Sciatic nerve (tissue), 2 donors: ENCODE data around the gene LPAR3. TPM values are rescaled to one million over a fixed set of nuclear protein-coding genes. Genes with fewer than 3 reads are reported as not detected.
"Not testable (repeated sequence)": the region's sequence is repeated elsewhere in the genome, so short reads cannot be mapped to it uniquely, and the experiment has no call there.

Experiments used
- ATAC-seq: fragments of 200-7000 bp; cut with Tn5 transposase; one replicate; pipeline ENCODE4 v1.9.1; 2020; ENCODE audit warnings: mild to moderate bottlenecking, moderate library complexity
- DNase-seq: peaks from one replicate; pipeline ENCODE4 v3.0.0-alpha.2; 2020; ENCODE audit warnings: low spot score
- intact Hi-C: fragments of 100-400 bp; cut with DNase I; formaldehyde crosslinking; loops from one replicate; pipeline ENCODE4 v1.14.2; 2022
- total RNA-seq: library from RNA; stranded (reverse); fragmentation: NEBNext Ultra II Directional; extraction: Animal tissue kit (Norgen Biotek cat#: 25700); gene quantifications from one replicate; pipeline ENCODE4 v1.2.1, GENCODE V29; 2021
- donor health status: DM: no; HTN: no; CAD: no.
- donor health status: DM: no; HTN: no; CAD: no.

LPAR3 gene
- total RNA-seq, 1 donor from 2014 or later: 0.36 TPM

DNA sequence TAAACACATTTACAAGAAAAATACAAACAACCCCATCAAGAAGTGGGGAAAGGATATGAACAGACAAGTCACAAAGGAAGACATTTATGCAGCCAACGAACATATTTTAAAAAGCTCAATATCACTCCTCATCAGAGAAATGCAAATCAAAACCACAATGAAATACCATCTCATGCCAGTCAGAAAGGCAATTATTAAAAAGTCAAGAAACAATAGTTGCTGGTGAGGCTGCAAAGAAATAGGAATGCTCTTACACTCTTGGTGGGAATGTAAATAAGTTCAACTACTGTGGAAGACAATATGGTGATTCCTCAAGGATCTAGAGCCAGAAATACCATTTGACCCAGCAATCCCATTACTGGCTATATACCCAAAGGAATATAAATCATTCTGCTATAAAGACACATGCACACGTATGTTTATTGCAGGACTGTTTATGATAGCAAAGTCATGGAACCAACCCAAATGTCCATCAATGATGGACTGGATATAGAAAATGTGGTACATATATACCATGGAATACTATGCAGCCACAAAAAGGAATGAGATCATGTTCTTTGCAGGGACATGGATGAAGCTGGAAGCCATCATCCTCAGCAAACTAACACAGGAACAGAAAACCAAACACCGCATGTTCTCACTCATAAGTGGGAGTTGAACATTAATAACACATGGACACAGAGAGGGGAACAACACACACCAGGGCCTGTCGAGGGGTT, 15.9 kb upstream of the LPAR3 start:
- ATAC-seq, DNase-seq, intact Hi-C loops: not testable (repeated sequence)

DNA sequence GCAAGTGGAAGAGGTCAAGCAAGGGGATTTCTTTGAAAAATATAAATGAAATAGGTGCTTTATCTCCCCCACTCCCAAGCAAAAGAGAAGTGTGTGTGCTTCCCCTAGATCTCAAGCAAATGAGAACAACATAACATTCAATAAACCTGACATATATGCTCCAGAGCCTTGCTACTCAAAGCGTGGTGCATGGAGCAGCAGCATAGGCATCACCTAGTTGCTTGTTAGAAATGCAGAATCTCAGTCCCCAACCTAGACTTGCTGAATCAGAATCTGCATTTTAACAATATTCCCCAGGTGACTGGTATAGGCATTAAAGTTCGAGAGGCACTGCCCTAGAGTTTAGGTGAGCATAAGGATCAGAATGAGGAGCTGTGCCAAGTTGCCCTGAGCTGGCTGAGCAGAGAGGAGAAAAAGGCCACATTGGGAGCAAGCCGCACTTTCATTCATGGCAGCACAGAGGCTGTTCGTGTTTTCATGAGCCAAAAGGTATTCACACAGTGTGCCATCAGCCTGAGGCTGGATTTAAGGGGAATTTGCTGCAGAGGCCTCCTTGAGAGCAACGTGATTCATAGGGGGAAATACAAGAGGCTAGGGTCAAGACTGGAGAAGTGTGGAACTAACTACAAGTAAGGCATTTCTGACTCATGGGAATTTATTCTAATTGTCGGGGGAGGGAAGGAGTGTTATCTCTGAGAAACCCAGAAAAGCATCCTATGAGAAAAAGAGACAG, 14.3 kb upstream of the LPAR3 start:
- DNase-seq (no peak), ATAC-seq (no peak)

DNA sequence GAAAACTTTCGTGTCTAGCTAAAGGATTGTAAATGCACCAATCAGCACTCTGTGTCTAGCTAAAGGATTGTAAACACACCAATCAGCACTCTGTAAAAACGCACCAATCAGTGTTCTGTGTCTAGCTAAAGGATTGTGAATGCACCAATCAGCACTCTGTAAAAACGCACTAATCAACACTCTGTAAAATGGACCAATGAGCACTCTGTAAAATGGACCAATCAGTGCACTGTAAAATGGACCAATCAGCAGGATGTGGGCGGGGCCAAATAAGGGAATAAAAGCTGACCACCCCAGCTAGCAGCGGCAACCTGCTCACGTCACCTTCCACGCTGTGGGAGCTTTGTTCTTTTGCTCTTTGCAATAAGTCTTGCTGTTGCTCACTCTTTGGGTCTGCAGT, 9.7 kb upstream of the LPAR3 start:
- DNase-seq, ATAC-seq, intact Hi-C loops: not testable (repeated sequence)

More for the DNA sequence above, 14.3 kb upstream of the LPAR3 start:
- intact Hi-C loops: no loop called here

DNA sequence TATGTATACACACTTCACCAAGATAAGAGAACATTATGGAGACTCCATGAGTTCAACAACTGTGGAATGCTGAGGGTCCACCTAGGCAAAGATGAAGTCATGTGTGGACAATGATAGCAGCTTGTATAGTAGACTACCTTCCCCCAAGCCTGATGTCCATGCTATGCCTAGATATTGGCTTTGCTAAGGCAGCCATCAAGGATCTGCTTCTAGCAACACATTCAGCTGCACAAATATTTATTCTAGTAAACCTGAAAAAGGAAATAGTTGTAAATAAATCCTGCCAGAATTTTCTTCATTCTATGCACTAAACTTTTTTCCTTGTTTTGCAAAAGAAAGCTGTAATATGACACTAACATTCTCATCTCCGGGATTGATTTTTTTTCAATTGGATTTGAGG, 7.0 kb upstream of the LPAR3 start:
- ATAC-seq: no peak
- no peak for DNase-seq
- intact Hi-C loops: no loop called here

DNA sequence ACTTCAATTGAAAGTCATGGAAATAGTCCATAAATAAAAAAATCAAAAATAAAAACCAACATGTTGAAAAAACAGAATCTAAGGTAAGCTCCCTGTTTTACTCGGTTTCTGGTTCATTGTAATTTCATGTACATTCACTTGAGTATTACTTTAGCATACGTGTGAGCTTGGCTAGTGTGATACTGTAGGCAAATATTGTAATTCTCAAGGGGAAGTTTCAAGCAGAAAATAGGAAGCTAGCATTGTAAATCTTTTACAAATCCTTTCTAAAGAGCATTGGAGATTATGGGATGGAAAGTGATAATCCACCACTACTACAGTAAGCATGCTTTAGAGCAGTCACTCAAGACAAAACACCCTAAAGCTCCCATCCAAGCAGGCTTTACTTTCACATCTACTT, 3.3 kb upstream of the LPAR3 start:
- ATAC-seq (no peak), DNase-seq (no peak)
- intact Hi-C loops: no loop called here

DNA sequence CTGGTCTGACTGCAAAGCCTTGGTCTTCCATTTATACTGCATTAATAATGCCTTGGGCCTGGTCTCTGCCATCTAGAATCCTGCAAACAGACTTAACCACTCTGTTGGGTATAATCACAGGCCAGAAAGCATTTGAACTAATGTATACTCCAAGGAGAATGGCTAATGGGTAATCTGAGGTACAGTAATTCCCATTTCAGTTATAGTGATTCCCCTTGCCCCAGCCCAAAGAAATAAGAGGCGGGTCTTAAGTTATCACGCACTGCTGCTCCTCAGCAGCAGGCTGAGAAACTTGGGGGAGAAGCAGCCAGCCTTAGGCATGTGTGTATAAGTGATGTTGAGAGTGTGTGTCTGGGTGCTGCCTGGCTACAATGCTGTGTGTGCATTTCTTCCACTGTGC, 2.4 kb downstream of the LPAR3 start:
- DNase-seq (no peak), ATAC-seq (no peak)

DNA sequence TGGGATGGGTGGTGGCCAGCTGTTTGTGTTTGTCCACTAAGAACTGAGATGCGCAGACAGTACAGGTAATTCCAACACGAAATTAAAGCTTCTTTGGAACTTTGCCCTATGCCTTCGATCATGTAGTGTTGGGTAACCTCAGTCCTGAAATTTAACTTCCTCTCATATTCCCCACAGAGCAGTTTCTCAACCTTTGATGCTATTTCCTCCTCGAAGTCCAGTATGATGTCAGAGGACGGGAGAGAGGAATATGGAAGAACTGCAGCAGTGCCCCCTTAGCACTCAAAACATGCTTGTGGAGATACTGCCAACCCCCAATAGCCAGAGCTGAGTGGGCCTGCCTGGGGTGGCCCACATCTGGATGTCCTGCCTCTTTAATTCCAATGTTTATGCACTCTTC, 3.6 kb downstream of the LPAR3 start:
- ATAC-seq (no peak), DNase-seq (no peak)
- intact Hi-C loops: no loop called here

More for the DNA sequence above, 2.4 kb downstream of the LPAR3 start:
- intact Hi-C loops: no loop called here

DNA sequence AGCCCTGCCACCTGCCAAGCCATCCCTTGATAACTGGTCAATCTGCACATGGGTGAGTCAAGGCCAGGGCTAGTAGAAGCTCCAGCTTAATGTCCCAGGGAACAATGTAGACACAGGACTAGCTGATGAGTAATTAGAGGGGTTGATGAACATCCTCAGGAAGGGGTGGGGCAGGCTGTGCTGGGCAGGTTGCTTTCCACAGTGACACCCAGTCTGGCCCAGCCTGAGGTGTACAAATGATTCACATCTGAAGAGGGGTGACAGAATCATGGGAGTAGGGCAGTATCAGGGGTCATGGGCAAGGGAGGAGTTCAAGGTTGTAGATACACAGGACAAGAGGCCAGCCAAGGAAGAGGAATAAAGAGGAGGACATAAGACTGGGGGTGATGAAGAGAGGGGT, 4.3 kb downstream of the LPAR3 start:
- no peak for DNase-seq

DNA sequence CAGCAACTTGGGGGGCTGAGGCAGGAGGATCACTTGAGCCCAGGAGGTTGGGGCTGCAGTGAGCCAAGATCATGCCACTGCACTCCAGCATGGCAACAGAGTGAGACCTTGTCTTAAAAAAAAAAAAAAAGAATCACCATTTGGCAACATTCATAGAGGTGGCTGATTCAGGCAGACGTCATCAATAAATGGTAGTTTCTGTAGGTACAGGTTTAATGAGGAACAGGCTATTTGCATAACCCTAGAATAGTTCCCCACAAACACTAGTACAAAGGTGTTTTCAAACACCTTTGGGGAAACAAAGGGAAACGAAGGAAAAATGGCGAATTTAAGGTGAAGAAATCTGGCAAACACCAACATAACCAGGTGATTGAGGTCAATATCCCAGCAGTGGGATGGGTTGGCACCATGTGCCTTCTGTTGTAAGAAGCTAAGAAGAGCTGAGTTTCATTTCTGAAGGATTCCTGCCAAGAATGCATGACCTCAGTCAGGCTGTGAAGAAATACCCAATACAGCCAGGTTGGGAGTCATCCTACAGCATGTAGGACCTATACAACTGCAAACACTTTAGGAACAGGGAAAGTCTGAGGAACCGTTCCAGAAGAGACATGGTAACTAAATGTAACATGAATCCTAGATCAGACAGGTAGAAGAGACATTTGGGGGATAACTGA, 5.6 kb downstream of the LPAR3 start:
- DNase-seq: no peak
- intact Hi-C loops: no loop called here
- ATAC-seq: no peak

More for the DNA sequence above, 4.3 kb downstream of the LPAR3 start:
- ATAC-seq: no peak
- intact Hi-C loops: no loop called here

DNA sequence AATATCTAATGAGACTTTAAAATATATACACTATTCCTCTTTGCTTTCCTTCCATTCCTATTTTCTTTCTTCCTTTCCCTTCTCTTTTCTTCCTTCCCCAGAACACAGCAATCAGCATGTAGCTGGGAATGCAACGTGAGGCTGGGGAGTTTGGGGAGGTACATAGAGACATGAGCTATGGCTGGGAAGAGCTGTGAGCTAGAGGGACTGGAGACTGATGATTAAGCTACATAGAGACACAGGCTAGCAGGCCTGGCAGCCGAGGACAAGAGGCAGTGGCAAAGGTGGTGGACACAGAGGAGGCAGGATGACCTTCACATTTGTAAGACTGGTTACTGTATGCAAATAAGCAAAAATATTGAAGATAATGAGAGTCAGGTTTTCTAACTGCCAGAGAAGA, 7.5 kb downstream of the LPAR3 start:
- DNase-seq (no peak), ATAC-seq (no peak)
- intact Hi-C loops: no loop called here

DNA sequence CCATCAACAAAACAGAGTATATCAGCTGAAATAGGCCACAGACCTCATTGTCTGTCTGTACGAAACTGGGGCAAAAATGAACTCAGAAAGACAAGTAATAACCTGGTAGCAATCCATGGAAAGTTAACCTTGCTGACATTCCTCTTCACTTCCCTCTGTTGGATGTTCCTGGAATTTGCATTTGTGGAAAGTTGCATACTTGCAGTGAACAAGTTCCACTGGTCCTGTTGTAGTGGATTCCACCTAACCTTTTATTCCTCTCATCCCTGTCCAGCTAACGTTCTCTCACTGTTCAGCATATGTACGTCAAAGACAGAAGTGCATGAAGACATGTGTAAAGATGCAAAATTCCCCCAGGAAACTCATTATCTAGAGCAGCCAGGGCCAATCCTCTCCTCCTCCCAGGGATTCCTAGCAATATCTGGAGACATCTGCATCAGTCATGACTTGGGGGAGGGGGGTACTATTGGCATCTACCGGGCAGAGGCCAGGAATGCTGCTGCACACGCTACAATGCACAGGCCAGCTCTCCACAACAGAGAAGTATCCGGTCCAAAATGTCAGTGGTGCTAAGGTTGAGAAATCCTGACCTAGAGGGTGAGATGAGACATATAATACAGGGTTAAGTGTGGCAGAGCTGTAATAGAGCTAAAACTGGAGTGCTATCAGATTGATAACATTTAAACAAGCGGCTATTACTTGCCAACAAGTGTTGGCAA, 8.2 kb downstream of the LPAR3 start:
- ATAC-seq (no peak), DNase-seq (no peak)
- intact Hi-C loops: no loop called here

DNA sequence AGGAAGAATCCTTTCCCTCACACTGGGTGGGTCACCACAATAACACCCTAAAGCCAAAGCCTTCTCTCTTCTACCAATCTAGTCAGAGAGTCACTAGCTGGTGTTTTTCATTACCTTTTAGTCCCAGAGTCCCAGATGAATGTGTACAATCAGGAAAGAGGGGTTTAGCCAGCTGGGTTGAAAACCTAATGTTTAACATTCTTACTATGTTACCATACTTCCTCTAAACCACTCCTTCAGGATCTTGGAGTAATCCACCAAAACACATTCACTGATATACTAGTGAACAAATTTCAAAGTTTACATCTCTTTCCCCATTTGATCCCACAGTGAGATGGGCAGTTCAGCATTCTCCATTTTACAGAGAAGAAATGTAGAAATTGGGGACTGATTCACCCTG, 9.7 kb downstream of the LPAR3 start:
- DNase-seq (no peak), ATAC-seq (no peak)
- intact Hi-C loops: no loop called here

DNA sequence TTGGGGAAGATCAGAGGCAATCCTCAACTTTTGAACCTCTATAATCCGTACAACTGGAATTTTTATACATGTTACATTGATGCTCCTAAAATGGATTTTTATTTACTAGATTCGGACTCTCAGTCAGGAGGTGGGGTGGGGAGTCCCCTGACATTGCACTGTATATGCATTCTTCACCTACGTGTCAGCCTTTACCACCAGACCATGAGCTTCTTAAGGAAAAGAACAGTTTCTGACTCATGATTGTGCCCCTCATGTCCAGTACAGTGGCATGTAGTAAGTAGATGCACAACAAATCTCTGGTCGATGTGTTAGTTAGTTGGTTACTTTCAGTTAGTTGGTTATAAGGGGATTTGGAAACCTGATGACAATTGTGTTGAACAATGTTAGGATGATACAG, 15.4 kb downstream of the LPAR3 start:
- intact Hi-C loops: loop anchor here (5.0 kb wide), 1 partner anchor 135 kb away; no protein-coding TSS in a partner anchor
- ATAC-seq (no peak), DNase-seq (no peak)

DNA sequence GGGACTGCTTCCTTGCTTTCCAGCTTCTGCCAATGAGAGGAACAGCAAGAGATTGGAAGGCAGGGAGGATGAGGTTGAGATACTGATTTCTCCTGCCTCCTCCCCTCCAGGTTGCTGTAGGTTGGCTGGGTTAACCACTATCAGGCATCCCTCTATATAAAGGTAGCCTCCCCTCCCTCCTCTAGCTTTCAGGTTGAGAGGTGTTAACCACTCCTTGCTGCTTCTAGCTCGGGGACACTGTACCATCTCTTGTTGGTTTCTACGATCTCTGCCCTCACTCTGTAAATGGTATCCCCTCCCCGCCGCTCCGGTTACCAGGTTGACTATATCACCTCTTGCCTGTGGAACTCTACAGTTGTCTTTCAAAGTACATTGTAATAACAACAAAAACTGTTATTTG, 16.7 kb downstream of the LPAR3 start:
- intact Hi-C loops: loop anchor here (5.0 kb wide), 1 partner anchor 136 kb away; no protein-coding TSS in a partner anchor
- no peak for ATAC-seq
- no peak for DNase-seq

DNA sequence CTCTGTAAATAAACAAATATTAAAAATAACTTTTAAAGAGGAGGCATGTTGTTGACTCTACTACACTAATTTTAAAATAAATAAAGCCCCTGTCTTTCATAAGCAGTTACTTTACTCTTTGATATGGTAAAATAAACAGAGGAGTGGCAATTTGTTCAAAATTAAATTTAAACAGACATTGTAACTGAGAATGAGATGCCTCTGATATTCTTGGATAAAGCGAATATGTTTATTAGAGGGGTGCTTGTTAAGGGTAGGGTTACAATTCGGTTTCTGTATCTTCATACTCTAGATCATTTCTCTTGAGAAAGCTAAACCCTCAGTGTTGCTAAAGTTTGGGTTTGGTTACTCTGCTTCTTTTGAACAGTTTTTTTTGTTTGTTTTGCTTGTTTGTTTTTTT, 19.6 kb downstream of the LPAR3 start:
- ATAC-seq (no peak), DNase-seq (no peak)
- intact Hi-C loops: no loop called here

DNA sequence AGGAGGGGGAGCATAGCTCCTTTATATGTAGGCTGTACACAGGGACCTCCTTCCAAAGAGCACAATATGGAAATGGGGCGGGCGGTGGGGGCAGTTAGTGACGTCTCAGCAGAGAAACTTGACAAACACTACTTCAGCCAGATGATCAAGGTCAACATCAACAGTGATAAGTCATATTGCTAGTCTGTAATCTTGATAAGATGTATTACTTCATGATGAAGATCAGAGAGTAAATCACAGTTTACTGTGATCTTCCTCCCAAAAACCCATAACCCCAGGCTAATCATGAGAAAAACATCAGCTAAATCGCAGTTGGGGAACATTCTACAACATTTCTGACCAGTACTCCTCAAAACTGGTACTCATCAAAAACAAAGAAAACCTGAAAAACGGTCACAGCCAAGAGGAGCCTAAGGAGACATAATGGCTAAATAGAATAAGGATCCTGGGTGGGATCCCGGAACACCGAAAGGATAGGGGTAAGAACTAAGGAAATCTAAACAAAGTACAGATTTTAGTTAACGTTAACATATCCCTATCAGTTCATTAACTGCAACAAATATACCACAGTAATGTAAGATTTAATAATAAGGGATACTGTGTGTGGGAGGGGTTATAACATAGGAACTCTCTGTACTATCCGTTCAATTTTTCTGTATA, 20.2 kb downstream of the LPAR3 start:
- intact Hi-C loops: no loop called here
- no peak for ATAC-seq
- no peak for DNase-seq

DNA sequence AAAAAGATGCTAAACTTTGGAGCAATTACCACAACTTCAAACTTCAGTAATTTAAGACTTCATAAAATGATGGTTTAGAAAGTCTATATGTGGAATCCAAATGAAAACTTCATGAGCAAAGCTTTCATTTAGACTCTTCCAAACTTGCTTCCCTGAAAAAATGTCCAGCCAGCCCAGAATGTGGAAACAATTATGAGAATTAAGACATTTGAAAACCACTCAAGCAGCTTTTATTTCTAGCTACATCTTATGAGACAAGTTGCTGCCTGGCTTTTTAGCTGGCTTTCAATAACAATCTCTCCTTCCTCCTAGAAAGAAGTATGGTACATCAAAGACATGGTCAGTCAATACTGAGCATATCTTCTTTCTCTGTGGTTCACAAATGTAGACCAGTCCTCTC, 21.8 kb downstream of the LPAR3 start:
- DNase-seq (no peak), ATAC-seq (no peak)
- intact Hi-C loops: no loop called here

DNA sequence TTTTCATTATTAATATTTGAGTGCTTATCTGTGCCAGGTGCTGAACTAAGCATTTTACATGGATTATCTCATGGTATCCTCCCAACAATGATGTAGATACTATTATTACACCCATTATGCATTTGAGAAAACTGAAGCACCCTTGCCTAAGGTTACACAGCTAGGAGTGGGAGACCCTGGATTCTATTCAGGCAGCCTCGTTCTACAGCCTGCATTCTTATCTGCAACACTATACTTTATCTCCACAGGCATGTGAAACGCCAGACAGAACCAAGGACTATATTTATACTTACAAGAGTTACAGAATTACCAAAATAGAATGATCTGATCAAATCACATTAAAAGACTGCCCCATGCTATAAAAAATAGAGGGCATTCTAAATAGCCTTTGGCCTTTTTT, 22.4 kb downstream of the LPAR3 start:
- ATAC-seq: no peak

DNA sequence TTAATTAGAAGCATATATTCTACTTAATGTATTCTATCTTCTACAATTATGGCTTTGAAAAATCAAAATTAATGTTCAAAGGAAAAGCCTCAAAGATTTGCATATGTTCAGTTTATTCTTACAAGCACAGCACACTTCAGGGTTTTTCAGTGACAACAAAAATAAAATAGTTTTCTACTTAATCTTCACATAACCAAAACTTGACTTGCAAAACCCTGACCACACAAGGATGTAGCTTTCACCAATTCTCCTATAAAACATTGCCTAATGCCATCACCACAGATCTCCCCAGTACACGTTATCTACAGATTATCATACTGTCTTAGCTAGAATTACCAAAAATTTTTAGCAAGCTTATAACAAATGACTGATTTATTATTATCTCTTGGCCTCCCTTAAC, 23.3 kb downstream of the LPAR3 start:
- intact Hi-C loops: no loop called here
- no peak for DNase-seq

More for the DNA sequence above, 22.4 kb downstream of the LPAR3 start:
- no peak for DNase-seq
- intact Hi-C loops: no loop called here

More for the DNA sequence above, 23.3 kb downstream of the LPAR3 start:
- no peak for ATAC-seq
